IMR-90 (cell line): ENCODE results near the gene IRAK1. TPM values are rescaled to one million over a fixed set of nuclear protein-coding genes. Genes with fewer than 3 reads are reported as not detected.
A peak's percentile ranks its signal among the peaks of the same experiment; 100 is the strongest.

Experiments used
- ATAC-seq: fragments of 200-7000 bp; cut with Tn5 transposase; 2 replicates; pipeline ENCODE4 v1.9.1; 2020; ENCODE audit warnings: low read depth, mild to moderate bottlenecking, moderate library complexity
- BruUV-seq: library from RNA; stranded (reverse); fragments of 400-500 nt; replicated peaks from 2 replicates; lab custom pipeline; 2021; lab: Mats Ljungman, UMichigan
- CTCF ChIA-PET: fragments of 300-600 bp; formaldehyde crosslinking; extraction: SDS; loops from one replicate; lab custom pipeline; 2021; ENCODE audit warnings: antibody characterized with exemption; lab: Yijun Ruan, JAX
- POLR2A ChIA-PET: fragments of 300-600 bp; sonication (Branson Sonifier 250); formaldehyde crosslinking; loops from one replicate; lab custom pipeline; 2022; ENCODE audit warnings: antibody characterized with exemption; ENCODE audit not compliant: unreplicated experiment; lab: Charles Lee
- DNase-seq: peaks from one replicate; pipeline ENCODE4 v3.0.0; 2013
- H2AFZ ChIP-seq: replicated peaks from 2 replicates; pipeline ENCODE3; 2013; ENCODE audit warnings: low read length, mild to moderate bottlenecking; ENCODE audit not compliant: poor library complexity
- H2AK5ac ChIP-seq: 2 replicates; pipeline ENCODE4 v1.6.1; 2013; ENCODE audit warnings: low read depth, low read length, inconsistent platforms
- H2AK9ac ChIP-seq: replicated peaks from 2 replicates; pipeline ENCODE3; 2013; ENCODE audit warnings: mild to moderate bottlenecking, low read depth, low read length, moderate library complexity; ENCODE audit not compliant: poor library complexity
- H2BK120ac ChIP-seq: 2 replicates; pipeline ENCODE4 v1.6.1; 2013; ENCODE audit warnings: low read depth, low read length, inconsistent platforms
- H2BK15ac ChIP-seq: 3 replicates; pipeline ENCODE4 v1.6.1; 2013; ENCODE audit warnings: low read depth, low read length, inconsistent platforms
- H2BK20ac ChIP-seq: 2 replicates; pipeline ENCODE4 v1.6.1; 2013; ENCODE audit warnings: low read depth, mild to moderate bottlenecking, inconsistent platforms, low read length, moderate library complexity
- H2BK5ac ChIP-seq: 2 replicates; pipeline ENCODE4 v1.6.1; 2013; ENCODE audit warnings: mild to moderate bottlenecking, low read depth, low read length, inconsistent platforms; ENCODE audit not compliant: poor library complexity, severe bottlenecking
- H3K14ac ChIP-seq: replicated peaks from 2 replicates; pipeline ENCODE4 v1.6.1; 2013; ENCODE audit warnings: low read depth, low read length, inconsistent platforms
- H3K18ac ChIP-seq: 2 replicates; pipeline ENCODE4 v1.6.1; 2013; ENCODE audit warnings: low read depth, low read length, control low read depth
- H3K23ac ChIP-seq: 2 replicates; pipeline ENCODE4 v1.6.1; 2013; ENCODE audit warnings: low read depth, low read length, inconsistent platforms
- H3K27ac ChIP-seq: 2 replicates; pipeline ENCODE4 v1.5.1; 2013; ENCODE audit warnings: mild to moderate bottlenecking, control low read depth, low read length; ENCODE audit not compliant: insufficient read depth
- H3K27me3 ChIP-seq: 2 replicates; pipeline ENCODE4 v1.6.1; 2013; ENCODE audit warnings: low read length; ENCODE audit not compliant: control insufficient read depth, insufficient read depth
- H3K36me3 ChIP-seq: 2 replicates; pipeline ENCODE4 v1.6.1; 2013; ENCODE audit warnings: low read length, mixed read lengths; ENCODE audit not compliant: control insufficient read depth, insufficient read depth
- H3K4ac ChIP-seq: 2 replicates; pipeline ENCODE4 v1.6.1; 2013; ENCODE audit warnings: low read depth, low read length, inconsistent platforms
- H3K4me1 ChIP-seq: 2 replicates; pipeline ENCODE4 v1.6.1; 2013; ENCODE audit warnings: low read length, mixed read lengths; ENCODE audit not compliant: control insufficient read depth, insufficient read depth
- H3K4me2 ChIP-seq: 2 replicates; pipeline ENCODE4 v1.6.1; 2013; ENCODE audit warnings: low read depth, mild to moderate bottlenecking, control low read depth, low read length, moderate library complexity
- H3K4me3 ChIP-seq: 2 replicates; pipeline ENCODE4 v1.5.1; 2013; ENCODE audit warnings: low read depth, mild to moderate bottlenecking, control low read depth, low read length, moderate library complexity; ENCODE audit not compliant: insufficient read depth
- H3K56ac ChIP-seq: 2 replicates; pipeline ENCODE4 v1.6.1; 2013; ENCODE audit warnings: low read length, inconsistent platforms; ENCODE audit not compliant: insufficient read depth; ENCODE audit errors: extremely low read depth
- H3K79me1 ChIP-seq, 2 experiments: 2 replicates each; pipeline ENCODE4 v1.6.1; 2013; ENCODE audit warnings: low read length in 2 of 2, inconsistent platforms in 1 of 2, low read depth in 1 of 2
- H3K9ac ChIP-seq: 2 replicates; pipeline ENCODE4 v1.6.1; 2013; ENCODE audit warnings: low read depth, low read length, control low read depth
- H3K9me1 ChIP-seq: 2 replicates; pipeline ENCODE4 v1.6.1; 2013; ENCODE audit warnings: low read length, inconsistent platforms; ENCODE audit not compliant: insufficient read depth
- H3K9me3 ChIP-seq: 2 replicates; pipeline ENCODE4 v1.6.1; 2013; ENCODE audit warnings: low read length; ENCODE audit not compliant: control insufficient read depth, insufficient read depth
- H4K20me1 ChIP-seq: 2 replicates; pipeline ENCODE4 v1.6.1; 2013; ENCODE audit warnings: low read length, inconsistent platforms; ENCODE audit not compliant: insufficient read depth
- H4K5ac ChIP-seq: 2 replicates; pipeline ENCODE4 v1.6.1; 2013; ENCODE audit warnings: mild to moderate bottlenecking, low read depth, low read length, control low read depth
- H4K8ac ChIP-seq, 2 experiments: 2 replicates each; pipeline ENCODE4 v1.6.1; 2013; ENCODE audit warnings: low read depth in 2 of 2, low read length in 2 of 2, control low read depth in 1 of 2, inconsistent platforms in 1 of 2
- H4K91ac ChIP-seq: 2 replicates; pipeline ENCODE4 v1.6.1; 2013; ENCODE audit warnings: low read depth, low read length, inconsistent platforms; ENCODE audit not compliant: insufficient read depth
- BHLHE40 ChIP-seq: fragments of 150-350 bp; IDR thresholded peaks from 2 replicates; pipeline ENCODE4 v1.6.1; 2016; ENCODE audit warnings: mild to moderate bottlenecking, low read depth, low read length
- CHD1 ChIP-seq: IDR thresholded peaks from 2 replicates; pipeline ENCODE4 v1.6.1; 2012; ENCODE audit warnings: low read depth, low read length, improper control_type of control experiment
- FOS ChIP-seq: fragments of 150-350 bp; IDR thresholded peaks from 2 replicates; pipeline ENCODE4 v1.6.1; 2016; ENCODE audit warnings: low read depth, low read length
- MAFK ChIP-seq: IDR thresholded peaks from 2 replicates; pipeline ENCODE4 v1.6.1; 2012; ENCODE audit warnings: low read depth, low read length, improper control_type of control experiment
- MXI1 ChIP-seq: IDR thresholded peaks from 2 replicates; pipeline ENCODE4 v1.6.1; 2012; ENCODE audit warnings: low read depth, mild to moderate bottlenecking, low read length, moderate library complexity, borderline replicate concordance
- POLR2A ChIP-seq: IDR thresholded peaks from 2 replicates; pipeline ENCODE4 v1.6.1; 2012; ENCODE audit warnings: mild to moderate bottlenecking, low read depth, low read length
- RAD21 ChIP-seq: IDR thresholded peaks from 2 replicates; pipeline ENCODE4 v1.6.1; 2012; ENCODE audit warnings: low read length, improper control_type of control experiment
- RCOR1 ChIP-seq: IDR thresholded peaks from 2 replicates; pipeline ENCODE4 v1.6.1; 2012; ENCODE audit warnings: mild to moderate bottlenecking, low read length, improper control_type of control experiment; ENCODE audit not compliant: insufficient replicate concordance
- RFX5 ChIP-seq: IDR thresholded peaks from 2 replicates; pipeline ENCODE4 v1.8.0; 2012; ENCODE audit warnings: low read depth, mild to moderate bottlenecking, low read length, moderate library complexity
- WGBS, 2 experiments: methylation state at CpG; one replicate each; pipeline versions ENCODE4 v1.1.5 to v1.1.7; 2013; ENCODE audit warnings: missing lambda C conversion rate in 2 of 2; ENCODE audit not compliant: insufficient read length in 1 of 2; ENCODE audit errors: extremely low coverage in 2 of 2; 5-methylcytosine and 5-hydroxymethylcytosine counted together
- dilution Hi-C: fragments of 300-500 bp; cut with HindIII; formaldehyde crosslinking; loops from one replicate; pipeline ENCODE4 v1.14.3; 2018; ENCODE audit warnings: low sequenced_read_pairs; ENCODE audit not compliant: unreplicated experiment
- in situ Hi-C: fragments of 300-500 bp; cut with MboI; formaldehyde crosslinking; loops from 3 replicates; pipeline ENCODE4 v1.14.3; 2019; ENCODE audit warnings: low sequenced_read_pairs, inconsistent platforms, mixed read lengths
- intact Hi-C: fragments of 100-400 bp; cut with micrococcal nuclease; formaldehyde crosslinking; loops from 2 replicates; pipeline ENCODE4 v1.10.0; 2022
- polyA plus RNA-seq, 3 experiments: library from polyadenylated mRNA; depleted of rRNA; stranded (reverse); fragments of >200 nt; gene quantifications; 2 replicates each; pipeline ENCODE4 v1.2.3, GENCODE V29; 2012; ENCODE audit warnings: low replicate concordance in 1 of 3
- total RNA-seq: library from RNA; depleted of rRNA; stranded (reverse); fragments of >200 nt; gene quantifications from 2 replicates; pipeline ENCODE4 v1.2.3, GENCODE V29; 2012
- TF ChIP-seq, protein P1 (sequence below): fragments of 150-350 bp; IDR thresholded peaks from 2 replicates; pipeline ENCODE4 v1.6.1; 2017; ENCODE audit warnings: mild to moderate bottlenecking, antibody characterized with exemption, low read length, low read depth
- TF ChIP-seq, protein P2 (sequence below): conservative IDR thresholded peaks from 2 replicates; pipeline ENCODE4 v1.5.1; 2012; ENCODE audit warnings: mild to moderate bottlenecking, low read depth, low read length, improper control_type of control experiment

The IRAK1 gene
- total and polyA plus RNA-seq, 2 of the 4 experiments (the other 2 are of a cell fraction), result 33.3 to 50.2 TPM

DNA sequence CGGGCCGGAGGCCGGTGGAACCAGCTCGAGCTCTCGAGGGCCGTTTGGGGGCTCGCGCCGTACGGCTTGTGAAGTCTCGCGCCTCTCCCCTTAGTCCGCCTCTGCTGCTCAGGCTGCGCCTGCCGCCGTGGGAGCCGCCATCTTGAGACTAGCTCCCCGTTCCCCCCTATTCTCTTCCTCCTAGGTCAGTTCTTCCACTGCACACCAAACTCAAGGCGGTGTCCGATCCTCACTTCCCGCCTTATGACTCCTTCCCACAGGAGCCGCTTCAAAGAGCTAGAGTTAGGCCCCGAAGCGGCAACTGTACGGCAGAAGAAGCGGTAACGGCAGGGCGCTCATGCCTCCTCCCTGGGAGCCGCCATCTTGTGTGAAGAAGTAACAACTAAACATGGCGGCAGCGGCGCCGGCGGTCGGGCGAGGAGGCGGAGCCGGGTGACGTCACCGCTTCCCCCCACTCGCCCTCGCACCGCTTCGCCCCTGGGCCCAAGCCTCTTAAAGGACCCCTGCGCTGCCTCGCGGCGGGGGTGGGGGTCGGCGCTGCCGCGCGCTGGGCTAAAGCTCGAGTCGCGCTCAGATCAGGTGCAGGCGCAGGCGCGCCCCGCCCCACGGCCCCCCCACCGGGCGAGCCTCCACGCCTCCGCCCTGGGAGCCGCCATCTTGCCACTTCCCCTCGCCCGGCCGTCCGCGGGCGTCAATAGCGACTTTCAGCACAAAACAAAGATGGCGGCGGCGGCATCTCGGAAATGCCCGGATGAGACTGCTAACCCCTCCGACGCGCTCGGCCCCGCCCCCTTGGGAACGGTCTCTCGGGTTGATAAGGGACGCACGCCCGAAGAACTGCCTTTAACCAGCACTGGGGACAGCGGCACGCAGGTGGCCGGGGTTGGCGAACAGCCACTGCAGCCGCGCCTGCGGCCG is 48.0 kb downstream of the IRAK1 start, which contains the start of gene HCFC1:
Gene HCFC1 (minus strand): TSS at position 369 of the 918 bp plus-strand sequence. CDS start 978 bp downstream, outside the sequence.
- POLR2A ChIA-PET, result interaction anchor here (0.5 to 0.8 kb wide), 3 partner anchors 69 to 356 kb away, joined by 3 to 13 read pairs (median 5); no protein-coding TSS in a partner anchor
- Histone ChIP-seq H3K14ac (peak within 1 kb of the TSS; percentile 100), H2BK15ac (peak within 1 kb of the TSS; percentile 83; the same call in 2 of the 3 replicates), H3K4me1 (peaks cover 19% of the 10 kb centered on the region), H2AFZ (peak within 1 kb of the TSS; percentile 99), H2BK5ac (peak within 1 kb of the TSS; percentile 99), H3K18ac (peak within 1 kb of the TSS; percentile 93), H4K8ac (peak within 1 kb of the TSS; percentile 95 to 99), H2AK5ac (peak within 1 kb of the TSS; percentile 100), H3K56ac (peak within 1 kb of the TSS; percentile 99), H2AK9ac (peak within 1 kb of the TSS; percentile 100), H3K9me3 (no peaks in the 10 kb centered on the region), H3K27ac (peak within 1 kb of the TSS; percentile 100), H3K4me3 (peak within 1 kb of the TSS; percentile 96), H2BK20ac (no peak within 1 kb of the TSS; the same call in 1 of the 2 replicates), H3K79me1 (peaks cover 14 to 33% of the 10 kb centered on the region in 2 experiments; a peak in 2 of 4 replicates), H2BK120ac (peak within 1 kb of the TSS; percentile 93), H3K36me3 (no peaks in the 10 kb centered on the region), H4K20me1 (peaks cover 41% of the 10 kb centered on the region), H3K23ac (peak within 1 kb of the TSS; percentile 99), H3K9ac (peak within 1 kb of the TSS; percentile 99), H3K9me1 (peaks cover 9% of the 10 kb centered on the region; the same call in 1 of the 2 replicates), H4K91ac (peak within 1 kb of the TSS; percentile 100), H3K4me2 (peak within 1 kb of the TSS; percentile 93), H4K5ac (peak within 1 kb of the TSS; percentile 96), H3K27me3 (no peaks in the 10 kb centered on the region), H3K4ac (peak within 1 kb of the TSS; percentile 99)
- WGBS, 2 experiments, result 32% methylated on average over 31 of the region's 96 CpGs; no CpG with 5 or more reads in 1 of the 2 experiments
- intact Hi-C loops (loop anchor here (2.0 kb wide), 1 partner anchor 75 kb away; no protein-coding TSS in a partner anchor), dilution Hi-C loops (no loop called here), in situ Hi-C loops (no loop called here)
- DNase-seq (peak; percentile 84), ATAC-seq (peak; percentile 40)
- TF ChIP-seq MXI1 (peak; percentile 57; the same call in 1 of the 2 replicates), BHLHE40 (0 out of 2 replicates have a peak, but pooled peaks have one; percentile 4), RAD21 (no peak), POLR2A (peak; percentile 82), FOS (0 out of 2 replicates have a peak, but pooled peaks have one; percentile 4), MAFK (no peak), RCOR1 (no peak), CHD1 (no peak), RFX5 (no peak)
- TF ChIP-seq, protein P1, sequence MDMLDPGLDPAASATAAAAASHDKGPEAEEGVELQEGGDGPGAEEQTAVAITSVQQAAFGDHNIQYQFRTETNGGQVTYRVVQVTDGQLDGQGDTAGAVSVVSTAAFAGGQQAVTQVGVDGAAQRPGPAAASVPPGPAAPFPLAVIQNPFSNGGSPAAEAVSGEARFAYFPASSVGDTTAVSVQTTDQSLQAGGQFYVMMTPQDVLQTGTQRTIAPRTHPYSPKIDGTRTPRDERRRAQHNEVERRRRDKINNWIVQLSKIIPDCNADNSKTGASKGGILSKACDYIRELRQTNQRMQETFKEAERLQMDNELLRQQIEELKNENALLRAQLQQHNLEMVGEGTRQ, result no peak
- TF ChIP-seq, protein P2, sequence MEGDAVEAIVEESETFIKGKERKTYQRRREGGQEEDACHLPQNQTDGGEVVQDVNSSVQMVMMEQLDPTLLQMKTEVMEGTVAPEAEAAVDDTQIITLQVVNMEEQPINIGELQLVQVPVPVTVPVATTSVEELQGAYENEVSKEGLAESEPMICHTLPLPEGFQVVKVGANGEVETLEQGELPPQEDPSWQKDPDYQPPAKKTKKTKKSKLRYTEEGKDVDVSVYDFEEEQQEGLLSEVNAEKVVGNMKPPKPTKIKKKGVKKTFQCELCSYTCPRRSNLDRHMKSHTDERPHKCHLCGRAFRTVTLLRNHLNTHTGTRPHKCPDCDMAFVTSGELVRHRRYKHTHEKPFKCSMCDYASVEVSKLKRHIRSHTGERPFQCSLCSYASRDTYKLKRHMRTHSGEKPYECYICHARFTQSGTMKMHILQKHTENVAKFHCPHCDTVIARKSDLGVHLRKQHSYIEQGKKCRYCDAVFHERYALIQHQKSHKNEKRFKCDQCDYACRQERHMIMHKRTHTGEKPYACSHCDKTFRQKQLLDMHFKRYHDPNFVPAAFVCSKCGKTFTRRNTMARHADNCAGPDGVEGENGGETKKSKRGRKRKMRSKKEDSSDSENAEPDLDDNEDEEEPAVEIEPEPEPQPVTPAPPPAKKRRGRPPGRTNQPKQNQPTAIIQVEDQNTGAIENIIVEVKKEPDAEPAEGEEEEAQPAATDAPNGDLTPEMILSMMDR, result no peak
- CTCF ChIA-PET, result no interaction called here
- BruUV-seq, result no TSS peak
